Prostate gland (tissue), 2 donors: Measurements from ENCODE around the gene SNX33. TPM values are rescaled to one million over a fixed set of nuclear protein-coding genes. Genes with fewer than 3 reads are reported as not detected.

Source experiments
- DNase-seq: peaks from one replicate; pipeline ENCODE4 v3.0.0-alpha.2; 2019; ENCODE audit warnings: low spot score
- H3K27ac ChIP-seq, 2 donors: fragments of 200-600 bp; sonication (generic); 2 replicates each; pipeline ENCODE4 v1.5.1; 2017 to 2019
- H3K27me3 ChIP-seq: fragments of 200-600 bp; sonication (generic); replicated peaks from 2 replicates; pipeline ENCODE4 v1.5.1; 2019; ENCODE audit not compliant: insufficient read depth
- H3K36me3 ChIP-seq, 2 donors: fragments of 200-600 bp; sonication (generic); 1 replicate in 1 of 2; 2 replicates in 1 of 2; pipeline versions ENCODE4 v1.5.1 to v1.8.1; 2017 to 2019
- H3K4me1 ChIP-seq: fragments of 200-600 bp; sonication (generic); replicated peaks from 2 replicates; pipeline ENCODE4 v1.5.1; 2019
- H3K4me3 ChIP-seq, 2 donors: fragments of 200-600 bp; sonication (generic); 2 replicates each; pipeline ENCODE4 v1.5.1; 2017 to 2019
- H3K9me3 ChIP-seq: fragments of 200-600 bp; sonication (generic); 2 replicates; pipeline ENCODE4 v1.5.1; 2017
- POLR2A ChIP-seq: fragments of 450-650 bp; IDR thresholded peaks from one replicate; pipeline ENCODE4 v1.6.1; 2016; ENCODE audit warnings: antibody characterized with exemption, mild to moderate bottlenecking
- POLR2AphosphoS5 ChIP-seq: sonication (generic); formaldehyde crosslinking; IDR thresholded peaks from one replicate; pipeline ENCODE4 v1.6.1; 2017; ENCODE audit warnings: antibody characterized with exemption
- WGBS: methylation state at CpG from one replicate; pipeline ENCODE4 v1.1.5; 2018; 5-methylcytosine and 5-hydroxymethylcytosine counted together
- intact Hi-C: fragments of 100-400 bp; cut with DNase I; formaldehyde crosslinking; loops from one replicate; pipeline ENCODE4 v1.14.2; 2022
- total RNA-seq, 2 donors: library from RNA; depleted of rRNA; stranded (reverse); fragments of >200 nt; gene quantifications; one replicate each; pipeline ENCODE4 v1.1.0, GENCODE V29; 2016
- TF ChIP-seq, protein P1 (sequence below), 4 experiments: fragments of 200-600 bp in 2 of 4; fragments of 450-650 bp in 2 of 4; sonication (generic) in 2 of 4; IDR thresholded peaks; 1 replicate in 3 of 4; 2 replicates in 1 of 4; pipeline ENCODE4 v1.5.1; 2016 to 2019; ENCODE audit warnings: antibody characterized with exemption in 4 of 4, mild to moderate bottlenecking in 2 of 4, moderate library complexity in 2 of 4

The SNX33 gene
- total RNA-seq, 2 donors from 2014 or later = 23.6 to 25.6 TPM

- Histone ChIP-seq H3K27me3 (no peaks in the 10 kb centered on the region), H3K36me3 (no peaks in the 10 kb centered on the region), H3K27ac (no peak overlapping the region), H3K4me1 (peaks cover 16% of the 10 kb centered on the region), H3K9me3 (no peaks in the 10 kb centered on the region), H3K4me3 (no peak overlapping the region)
- intact Hi-C loops = loop anchor here (5.0 kb wide), 1 partner anchor 96 kb away; no protein-coding TSS in a partner anchor
- 92% methylated on average over 5 of the region's 5 CpGs for WGBS
- TF ChIP-seq POLR2A (no peak), POLR2AphosphoS5 (no peak)
- TF ChIP-seq, protein P1, sequence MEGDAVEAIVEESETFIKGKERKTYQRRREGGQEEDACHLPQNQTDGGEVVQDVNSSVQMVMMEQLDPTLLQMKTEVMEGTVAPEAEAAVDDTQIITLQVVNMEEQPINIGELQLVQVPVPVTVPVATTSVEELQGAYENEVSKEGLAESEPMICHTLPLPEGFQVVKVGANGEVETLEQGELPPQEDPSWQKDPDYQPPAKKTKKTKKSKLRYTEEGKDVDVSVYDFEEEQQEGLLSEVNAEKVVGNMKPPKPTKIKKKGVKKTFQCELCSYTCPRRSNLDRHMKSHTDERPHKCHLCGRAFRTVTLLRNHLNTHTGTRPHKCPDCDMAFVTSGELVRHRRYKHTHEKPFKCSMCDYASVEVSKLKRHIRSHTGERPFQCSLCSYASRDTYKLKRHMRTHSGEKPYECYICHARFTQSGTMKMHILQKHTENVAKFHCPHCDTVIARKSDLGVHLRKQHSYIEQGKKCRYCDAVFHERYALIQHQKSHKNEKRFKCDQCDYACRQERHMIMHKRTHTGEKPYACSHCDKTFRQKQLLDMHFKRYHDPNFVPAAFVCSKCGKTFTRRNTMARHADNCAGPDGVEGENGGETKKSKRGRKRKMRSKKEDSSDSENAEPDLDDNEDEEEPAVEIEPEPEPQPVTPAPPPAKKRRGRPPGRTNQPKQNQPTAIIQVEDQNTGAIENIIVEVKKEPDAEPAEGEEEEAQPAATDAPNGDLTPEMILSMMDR (IDR thresholded peaks at IDR 0.05) = no peak
- no peak for DNase-seq
These were observed 6.1 kb upstream of the SNX33 start for GRCh38 chr15:75641603-75642002.

DNA sequence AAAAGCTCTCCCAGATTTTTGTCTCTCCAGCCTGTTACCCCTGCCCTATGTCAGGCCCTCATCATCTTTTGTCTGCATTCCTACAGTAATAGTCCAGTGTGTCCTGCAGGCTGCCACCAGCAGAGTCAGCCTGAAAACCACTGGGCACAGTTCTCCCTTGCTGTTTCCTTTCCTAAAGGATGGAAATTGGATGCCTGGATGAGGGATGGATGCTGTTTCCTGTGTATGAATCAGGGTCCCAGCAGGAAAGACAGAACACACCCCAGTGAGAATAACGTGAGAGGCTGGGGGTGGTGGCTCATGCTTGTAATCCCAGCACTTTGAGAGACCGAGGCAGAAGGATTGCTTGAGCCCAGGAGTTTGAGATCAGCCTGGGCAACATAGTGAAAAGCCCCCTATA is 3.3 kb upstream of the SNX33 start:
- Histone ChIP-seq H3K4me3 (no peak overlapping the region), H3K27me3 (no peaks in the 10 kb centered on the region), H3K4me1 (peaks cover 17% of the 10 kb centered on the region), H3K27ac (no peak overlapping the region), H3K36me3 (no peaks in the 10 kb centered on the region), H3K9me3 (no peaks in the 10 kb centered on the region)
- TF ChIP-seq POLR2AphosphoS5 (no peak), POLR2A (no peak)
- TF ChIP-seq, protein P1 (IDR thresholded peaks at IDR 0.05) = no peak
- intact Hi-C loops = loop anchor here (5.0 kb wide), 1 partner anchor 93 kb away; no protein-coding TSS in a partner anchor
- DNase-seq = no peak
- 85% methylated on average over 2 of the region's 2 CpGs for WGBS

DNA sequence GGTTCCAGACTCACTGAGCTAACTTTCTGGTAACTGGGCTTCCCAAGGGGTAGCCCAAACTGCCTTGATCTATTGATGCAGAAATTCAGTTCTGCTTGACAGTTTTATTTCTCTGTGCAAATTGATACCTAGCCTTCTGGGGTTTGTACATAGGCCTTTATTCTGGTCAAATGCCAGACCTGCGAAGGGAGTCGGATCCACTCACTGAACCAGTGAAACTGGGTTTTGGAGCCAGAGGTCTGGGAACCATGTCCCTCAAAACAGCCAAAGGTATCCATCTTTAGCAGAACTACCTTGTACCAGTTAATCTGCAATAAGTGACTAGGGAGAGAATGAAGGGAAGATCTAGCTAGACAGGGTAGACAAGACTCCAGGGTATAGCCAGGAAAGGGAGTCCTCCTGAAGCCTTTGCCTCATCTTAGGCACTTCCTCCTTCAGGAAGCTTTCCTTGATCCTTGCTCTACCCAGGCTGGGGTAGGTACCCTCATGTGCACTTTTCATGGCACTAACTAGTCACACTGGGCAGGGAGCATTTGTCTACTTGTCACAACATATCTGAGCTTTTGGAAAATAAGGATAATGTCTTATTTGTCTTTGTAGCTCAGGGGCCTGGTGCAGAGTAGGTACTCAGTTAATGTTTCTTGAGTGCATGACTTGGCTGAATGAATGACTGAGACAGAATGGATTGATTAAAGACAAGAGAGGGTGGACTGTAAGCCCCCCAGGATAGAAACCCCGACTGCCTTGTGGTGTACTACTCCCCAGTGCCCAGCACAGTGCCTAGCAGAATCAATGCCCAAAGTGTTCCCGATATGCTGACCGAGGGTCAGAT is 1.4 kb upstream of the SNX33 start:
- WGBS = 16% methylated on average over 5 of the region's 5 CpGs
- Histone ChIP-seq H3K27me3 (no peaks in the 10 kb centered on the region), H3K27ac (peak overlapping the region; percentile 92 to 93), H3K36me3 (no peaks in the 10 kb centered on the region), H3K4me3 (peak overlapping the region; percentile 70 to 77), H3K9me3 (no peaks in the 10 kb centered on the region), H3K4me1 (peaks cover 26% of the 10 kb centered on the region)
- intact Hi-C loops = loop anchor here (5.0 kb wide), 1 partner anchor 69 kb away; the partner anchor contains the start of gene PTPN9
- peak; percentile 22 for TF ChIP-seq POLR2AphosphoS5
- TF ChIP-seq, protein P1 (IDR thresholded peaks at IDR 0.05) = no peak
- peak; percentile 50 for DNase-seq

DNA sequence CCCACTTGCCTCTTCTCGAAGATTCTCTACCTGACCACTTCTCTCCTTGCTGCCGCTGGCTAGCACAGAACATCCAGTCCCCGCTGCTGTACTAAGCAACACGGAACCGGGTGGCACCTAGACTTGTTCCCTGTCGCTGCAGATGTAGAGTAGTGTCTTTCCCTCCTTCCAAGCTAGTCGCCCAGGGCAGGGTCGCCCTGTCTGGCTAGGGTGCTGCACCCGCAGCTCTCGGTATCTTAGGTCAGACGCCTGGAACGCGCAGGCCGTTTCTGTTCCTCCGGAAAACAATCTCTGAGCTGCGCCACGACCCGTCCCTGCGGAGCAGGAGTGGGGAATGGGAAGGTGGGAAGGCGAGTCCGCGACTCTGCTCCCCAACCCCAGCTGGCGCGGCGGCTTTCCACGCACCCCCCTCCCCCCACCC is 758 bp upstream of the SNX33 start:
- no peaks in the 10 kb centered on the region for H3K27me3 ChIP-seq
- peak overlapping the region; percentile 92 to 93 for H3K27ac ChIP-seq
- H3K4me3 ChIP-seq = peak overlapping the region; percentile 70 to 77
- peak; percentile 18 for TF ChIP-seq POLR2A
- TF ChIP-seq, protein P1 (IDR thresholded peaks at IDR 0.05) = no peak
- peak; percentile 42 for TF ChIP-seq POLR2AphosphoS5
- intact Hi-C loops = loop anchor here (5.0 kb wide), 1 partner anchor 70 kb away; the partner anchor contains the start of gene PTPN9
- 0% methylated on average over 26 of the region's 26 CpGs for WGBS
- H3K9me3 ChIP-seq = no peaks in the 10 kb centered on the region
- H3K4me1 ChIP-seq = peaks cover 31% of the 10 kb centered on the region
- H3K36me3 ChIP-seq = no peaks in the 10 kb centered on the region
- peak; percentile 56 for DNase-seq
